Retinal pigment epithelial cell (primary cell): Measurements from ENCODE around the gene FALEC.
"Not testable (repeated sequence)": the region's sequence is repeated elsewhere in the genome, so short reads cannot be mapped to it uniquely, and the experiment has no call there.

ENCODE experiments used
- DNase-seq: peaks from one replicate; pipeline ENCODE4 v3.0.0-alpha.2; 2010; ENCODE audit warnings: low read depth
- H3K4me3 ChIP-seq: 2 replicates; pipeline ENCODE4 v1.5.1; 2011; ENCODE audit warnings: mild to moderate bottlenecking, low read length, control low read depth, moderate library complexity
- TF ChIP-seq, protein P1 (sequence below): conservative IDR thresholded peaks from 2 replicates; pipeline ENCODE4 v1.5.1; 2011; ENCODE audit warnings: low read depth, low read length, control low read depth, inconsistent platforms

FALEC gene

DNA sequence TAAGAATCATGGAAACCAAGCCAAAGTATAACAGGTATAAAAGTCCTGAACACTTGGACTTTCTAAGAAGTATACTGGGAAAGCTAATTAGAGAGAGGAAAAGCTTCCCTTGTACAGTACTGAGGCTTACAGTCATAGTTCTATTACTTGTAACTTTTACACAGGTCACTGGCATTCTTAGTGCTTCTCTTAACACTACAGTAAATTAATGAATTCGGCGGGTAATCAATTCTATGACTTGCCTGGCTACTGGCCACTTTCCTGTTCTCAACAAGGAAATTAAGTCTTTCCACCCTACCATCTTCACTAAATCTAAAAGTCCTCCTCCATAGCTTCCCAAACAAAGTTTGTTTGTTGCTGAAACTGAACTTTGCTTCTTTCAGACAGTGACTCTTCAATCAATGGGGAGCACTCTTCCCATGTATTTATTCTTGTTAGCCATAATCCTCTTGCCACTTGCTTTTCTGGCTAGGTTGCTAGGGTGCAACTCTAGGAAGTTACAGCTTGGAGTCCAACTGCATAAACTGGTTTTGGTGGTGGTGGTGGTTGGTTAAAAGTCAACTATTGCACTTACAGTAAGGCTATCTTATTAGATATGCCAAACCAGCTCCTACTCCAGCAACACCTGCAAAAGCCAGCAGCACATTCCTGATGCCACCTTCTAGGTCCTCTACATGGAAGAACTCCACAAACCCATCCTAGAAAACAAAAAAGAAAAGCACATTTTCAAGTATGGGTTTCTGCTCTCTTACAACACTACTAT, 61.4 kb downstream of the FALEC start:
- TF ChIP-seq, protein P1, sequence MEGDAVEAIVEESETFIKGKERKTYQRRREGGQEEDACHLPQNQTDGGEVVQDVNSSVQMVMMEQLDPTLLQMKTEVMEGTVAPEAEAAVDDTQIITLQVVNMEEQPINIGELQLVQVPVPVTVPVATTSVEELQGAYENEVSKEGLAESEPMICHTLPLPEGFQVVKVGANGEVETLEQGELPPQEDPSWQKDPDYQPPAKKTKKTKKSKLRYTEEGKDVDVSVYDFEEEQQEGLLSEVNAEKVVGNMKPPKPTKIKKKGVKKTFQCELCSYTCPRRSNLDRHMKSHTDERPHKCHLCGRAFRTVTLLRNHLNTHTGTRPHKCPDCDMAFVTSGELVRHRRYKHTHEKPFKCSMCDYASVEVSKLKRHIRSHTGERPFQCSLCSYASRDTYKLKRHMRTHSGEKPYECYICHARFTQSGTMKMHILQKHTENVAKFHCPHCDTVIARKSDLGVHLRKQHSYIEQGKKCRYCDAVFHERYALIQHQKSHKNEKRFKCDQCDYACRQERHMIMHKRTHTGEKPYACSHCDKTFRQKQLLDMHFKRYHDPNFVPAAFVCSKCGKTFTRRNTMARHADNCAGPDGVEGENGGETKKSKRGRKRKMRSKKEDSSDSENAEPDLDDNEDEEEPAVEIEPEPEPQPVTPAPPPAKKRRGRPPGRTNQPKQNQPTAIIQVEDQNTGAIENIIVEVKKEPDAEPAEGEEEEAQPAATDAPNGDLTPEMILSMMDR = no peak
- DNase-seq = no peak
- peak overlapping the region; percentile 92 for H3K4me3 ChIP-seq

GRCh38 chr1:150577557-150578271, 62.2 kb downstream of the FALEC start:
- peak overlapping the region; percentile 92 for H3K4me3 ChIP-seq
- no peak for DNase-seq

GRCh38 chr1:150578272-150579109, 62.9 kb downstream of the FALEC start:
- no peak for DNase-seq
- TF ChIP-seq, protein P1 = no peak
- peak overlapping the region; percentile 92 for H3K4me3 ChIP-seq

More at GRCh38 chr1:150577557-150578271, 62.2 kb downstream of the FALEC start:
- TF ChIP-seq, protein P1 = no peak

DNA sequence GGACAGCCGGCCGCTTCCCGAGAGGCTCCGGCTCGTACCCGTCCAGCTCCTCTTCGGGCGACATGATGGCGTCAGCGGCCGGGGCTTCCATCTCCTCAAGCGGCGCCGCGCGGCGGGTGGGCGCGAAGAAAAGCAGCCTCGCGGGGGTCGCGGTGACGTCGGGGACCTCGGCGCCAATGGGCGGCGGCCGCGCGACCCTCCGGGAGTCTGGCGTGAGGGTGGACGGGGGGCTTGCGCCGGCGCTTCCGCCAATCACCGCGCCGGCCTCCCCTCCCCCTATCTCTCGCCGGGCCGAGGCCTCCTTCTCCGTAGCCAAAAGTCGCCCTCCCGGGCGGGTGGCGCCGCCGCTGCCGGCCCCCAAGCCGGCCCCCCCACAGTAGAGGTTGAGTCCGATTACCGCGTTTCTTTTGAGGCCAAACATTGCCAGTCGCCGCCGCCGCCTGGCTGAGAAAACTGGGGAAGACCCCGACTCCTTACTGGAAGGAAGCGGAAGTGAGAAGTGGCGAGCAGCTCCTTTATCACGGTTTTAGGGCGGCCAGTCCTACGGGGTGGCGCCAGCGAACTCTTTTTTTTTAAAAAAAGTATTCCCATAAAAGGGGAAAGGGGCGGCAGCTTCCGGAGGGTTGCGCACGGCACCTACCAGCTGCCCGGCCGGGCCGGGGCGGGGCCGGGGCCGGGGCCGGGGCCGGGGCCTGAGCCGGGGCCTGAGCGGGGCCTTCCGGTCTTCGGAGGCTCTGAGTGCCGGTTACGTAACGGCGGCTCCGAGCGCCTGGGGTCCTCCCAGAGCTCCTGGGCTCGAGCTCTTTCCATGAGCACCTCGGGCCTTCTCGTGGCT, 63.8 kb downstream of the FALEC start, which contains the start of gene MCL1:
TSS of gene MCL1 (minus strand) at position 501 of the 835 bp plus-strand sequence. CDS start at position 421, 80 bp downstream.
- TF ChIP-seq, protein P1 = no peak
- peak; percentile 82 for DNase-seq
- peak within 1 kb of the TSS; percentile 92 for H3K4me3 ChIP-seq

DNA sequence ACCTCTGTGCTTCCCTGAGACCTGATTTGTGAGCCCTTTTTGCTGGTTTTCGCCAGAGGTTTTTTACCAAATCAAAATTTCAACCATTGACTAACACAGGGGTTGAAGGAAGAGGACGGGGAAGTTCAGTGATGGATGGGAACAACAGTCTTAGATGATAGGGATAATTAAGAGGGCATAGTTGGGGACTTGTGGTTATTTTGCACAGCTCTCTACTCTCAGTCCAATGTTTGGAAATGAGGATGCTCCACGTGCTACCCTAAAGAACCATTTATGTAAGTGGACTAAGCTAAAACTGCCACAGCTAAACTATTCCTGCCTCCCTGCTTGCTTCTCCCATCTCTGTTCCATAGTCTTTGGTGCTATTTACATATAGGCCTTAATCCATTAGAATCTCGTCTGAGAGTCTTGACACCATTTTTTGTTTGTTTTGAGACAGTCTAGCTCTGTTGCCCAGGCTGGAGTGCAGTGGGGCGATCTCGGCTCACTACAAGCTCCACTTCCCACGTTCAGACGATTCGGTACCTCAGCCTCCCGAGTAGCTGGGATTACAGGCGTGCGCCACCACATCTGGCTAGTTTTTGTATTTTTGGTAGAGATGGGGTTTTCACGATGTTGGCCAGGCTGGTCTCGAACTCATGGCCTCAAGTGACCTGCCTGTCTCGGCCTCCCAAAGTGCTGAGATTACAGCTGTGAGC, 64.5 kb downstream of the FALEC start:
- TF ChIP-seq, protein P1 = no peak
- no peak for DNase-seq
- H3K4me3 ChIP-seq = peak overlapping the region; percentile 48

GRCh38 chr1:150580966-150581365, 65.4 kb downstream of the FALEC start:
- not testable (repeated sequence) for H3K4me3 ChIP-seq, DNase-seq

DNA sequence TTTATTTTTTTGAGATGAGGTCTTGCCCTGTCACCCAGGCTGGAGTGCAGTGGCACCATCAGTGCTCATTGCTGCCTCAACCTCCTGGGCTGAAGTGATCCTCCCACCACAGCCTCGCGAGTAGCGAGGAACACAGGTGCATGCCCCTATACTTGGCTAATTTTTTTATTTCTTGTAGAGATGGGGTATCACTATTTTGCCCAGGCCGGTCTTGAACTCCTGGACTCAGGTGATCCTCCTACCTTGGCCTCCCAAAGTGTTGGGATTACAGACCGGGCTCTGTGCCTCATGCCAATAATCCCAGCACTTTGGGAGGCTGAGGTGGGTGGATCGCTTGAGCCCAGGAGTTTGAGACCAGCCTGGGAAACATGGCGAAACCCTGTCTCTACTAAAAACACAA, 65.9 kb downstream of the FALEC start:
- DNase-seq = not testable (repeated sequence)

DNA sequence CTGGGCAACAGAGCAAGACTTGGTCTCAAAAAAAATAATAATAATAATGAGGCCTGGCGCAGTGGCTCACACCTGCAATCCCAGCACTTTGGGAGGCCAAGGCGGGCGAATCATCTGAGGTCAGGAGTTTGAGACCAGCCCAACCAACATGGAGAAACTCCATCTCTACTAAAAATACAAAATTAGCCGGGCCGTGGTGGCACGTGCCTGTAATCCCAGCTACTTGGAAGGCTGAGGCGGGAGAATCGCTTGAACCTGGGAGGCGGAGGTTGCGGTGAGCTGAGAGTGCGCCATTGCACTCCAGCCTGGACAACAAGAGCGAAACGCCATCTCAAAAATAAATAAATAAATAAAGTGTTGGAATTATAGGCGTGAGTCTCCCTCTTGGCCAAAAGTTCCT, 66.4 kb downstream of the FALEC start:
- not testable (repeated sequence) for DNase-seq, H3K4me3 ChIP-seq

More for the DNA sequence above, 65.9 kb downstream of the FALEC start:
- H3K4me3 ChIP-seq = not testable (repeated sequence)
